Peyer's patch (tissue), 4 donors: ENCODE data around the gene SYS1. TPM values are rescaled to one million over a fixed set of nuclear protein-coding genes. Genes with fewer than 3 reads are reported as not detected.
A peak's percentile ranks its signal among the peaks of the same experiment; 100 is the strongest.
"Not testable (repeated sequence)": the region's sequence is repeated elsewhere in the genome, so short reads cannot be mapped to it uniquely, and the experiment has no call there.

Experiments
- DNase-seq, 3 donors: peaks; one replicate each; pipeline ENCODE4 v3.0.0-alpha.2; 2017 to 2019
- H3K27ac ChIP-seq, 4 donors: fragments of 200-600 bp; sonication (generic); one replicate each; pipeline ENCODE4 v1.5.1; 2016 to 2019
- H3K27me3 ChIP-seq, 2 donors: fragments of 200-600 bp; sonication (generic); one replicate each; pipeline ENCODE4 v1.5.1; 2019
- H3K36me3 ChIP-seq, 3 donors: fragments of 200-600 bp; sonication (generic); one replicate each; pipeline ENCODE4 v1.5.1; 2016 to 2019
- H3K4me1 ChIP-seq, 4 donors: fragments of 200-600 bp; sonication (generic); one replicate each; pipeline ENCODE4 v1.5.1; 2016 to 2019
- H3K4me3 ChIP-seq, 4 donors: fragments of 200-600 bp; sonication (generic); 1 replicate in 3 of 4; 2 replicates in 1 of 4; pipeline ENCODE4 v1.5.1; 2016 to 2019; ENCODE audit warnings: mild to moderate bottlenecking in 1 of 4
- H3K9me3 ChIP-seq, 4 donors: fragments of 200-600 bp; sonication (generic); one replicate each; pipeline ENCODE4 v1.5.1; 2016 to 2019; ENCODE audit warnings: mild to moderate bottlenecking in 1 of 4
- CTCF ChIP-seq, 6 experiments: fragments of 450-650 bp in 4 of 6; fragments of 200-600 bp in 2 of 6; sonication (generic) in 1 of 6; IDR thresholded peaks; one replicate each; pipeline ENCODE4 v1.5.1; 2017 to 2019; ENCODE audit warnings: antibody characterized with exemption in 6 of 6, mild to moderate bottlenecking in 3 of 6, moderate library complexity in 1 of 6
- POLR2A ChIP-seq, 2 donors: fragments of 450-650 bp; IDR thresholded peaks; one replicate each; pipeline ENCODE4 v1.5.1; 2017; ENCODE audit warnings: antibody characterized with exemption in 2 of 2, mild to moderate bottlenecking in 2 of 2, moderate library complexity in 2 of 2
- total RNA-seq, 4 donors: library from RNA; depleted of rRNA; stranded (reverse); fragments of >200 nt; gene quantifications; one replicate each; pipeline ENCODE4 v1.1.0, GENCODE V29; 2016

Gene SYS1
- total RNA-seq, 4 donors from 2014 or later: 23.1 to 62.2 (median 46.9) TPM

GRCh38 chr20:45347936-45348778 lies 14.8 kb upstream of the SYS1 start, which contains the start of gene SDC4:
Gene SDC4, minus strand, starts transcription at chr20:45348424. Its CDS starts 40 bp downstream, at chr20:45348384.
- peaks cover 0 to 38% (median 7%) of the 10 kb centered on the region in 4 donors for H3K4me1 ChIP-seq
- DNase-seq: peak; percentile 36 to 85 (median 81)
- peak within 1 kb of the TSS; percentile 52 to 90 (median 66) for H3K4me3 ChIP-seq
- H3K27me3 ChIP-seq: no peaks in the 10 kb centered on the region
- H3K36me3 ChIP-seq: no peaks in the 10 kb centered on the region
- TF ChIP-seq POLR2A (IDR thresholded peaks at IDR 0.05) (peak; percentile 95 to 97), CTCF (IDR thresholded peaks at IDR 0.05) (no peak)
- no peaks in the 10 kb centered on the region for H3K9me3 ChIP-seq
- peak within 1 kb of the TSS; percentile 76 to 96 (median 87) for H3K27ac ChIP-seq

DNA sequence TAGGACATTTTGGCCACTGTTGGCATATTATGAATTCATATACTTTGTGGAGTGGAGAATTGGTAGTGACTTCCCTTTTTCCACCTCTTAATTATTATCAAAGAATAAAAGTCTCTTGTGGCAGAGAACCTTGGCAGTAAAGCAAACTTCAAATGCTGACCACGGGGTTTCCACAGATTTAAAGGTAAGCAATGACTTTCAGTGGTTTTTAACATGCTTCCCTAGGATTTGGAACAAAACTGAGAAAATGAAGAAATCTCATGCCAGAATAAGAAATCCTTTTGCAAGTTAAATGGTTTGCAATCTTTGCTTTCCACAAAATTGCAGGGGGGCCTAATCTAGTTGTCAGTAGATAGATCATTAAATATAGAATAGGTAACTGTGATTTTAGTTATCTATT lies 12.7 kb upstream of the SYS1 start:
- DNase-seq: no peak
- Histone ChIP-seq H3K27me3 (no peaks in the 10 kb centered on the region), H3K4me1 (peaks cover 0 to 23% (median 3%) of the 10 kb centered on the region in 4 donors), H3K36me3 (no peaks in the 10 kb centered on the region), H3K27ac (no peak overlapping the region), H3K9me3 (no peaks in the 10 kb centered on the region), H3K4me3 (no peak overlapping the region)
- TF ChIP-seq CTCF (IDR thresholded peaks at IDR 0.05): no peak
- no peak for TF ChIP-seq POLR2A (IDR thresholded peaks at IDR 0.05)

GRCh38 chr20:45350795-45351194 lies 12.2 kb upstream of the SYS1 start:
- H3K27me3 ChIP-seq, H3K4me3 ChIP-seq, H3K9me3 ChIP-seq, DNase-seq, H3K36me3 ChIP-seq, H3K27ac ChIP-seq: not testable (repeated sequence)
- H3K4me1 ChIP-seq: peaks cover 0 to 23% (median 0%) of the 10 kb centered on the region in 4 donors

GRCh38 chr20:45352729-45353128 lies 10.2 kb upstream of the SYS1 start:
- TF ChIP-seq POLR2A (IDR thresholded peaks at IDR 0.05) (no peak), CTCF (IDR thresholded peaks at IDR 0.05) (no peak)
- Histone ChIP-seq H3K4me1 (peaks cover 0 to 14% (median 0%) of the 10 kb centered on the region in 4 donors), H3K9me3 (no peaks in the 10 kb centered on the region), H3K27ac (no peak overlapping the region), H3K4me3 (no peak overlapping the region), H3K36me3 (no peaks in the 10 kb centered on the region), H3K27me3 (no peaks in the 10 kb centered on the region)
- DNase-seq: no peak

DNA sequence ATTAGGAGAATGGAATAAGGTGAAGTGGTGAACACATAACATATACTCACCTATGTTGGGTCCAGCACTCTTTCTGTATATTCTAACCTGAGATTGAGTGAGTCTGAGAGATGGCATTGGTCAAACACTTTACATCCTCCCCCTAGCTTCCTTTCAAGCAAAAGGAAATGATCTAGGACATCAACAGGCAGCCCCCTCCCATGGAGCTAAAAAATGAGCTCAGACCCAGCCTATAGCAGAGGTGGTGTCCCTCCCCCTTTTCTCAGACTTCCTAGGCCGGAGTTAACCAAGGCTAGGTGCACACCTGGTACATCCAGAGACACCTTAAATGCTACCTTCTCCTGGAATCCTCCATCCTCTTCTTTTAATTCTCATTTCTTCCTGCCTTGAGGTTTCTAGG lies 9.2 kb upstream of the SYS1 start:
- H3K4me1 ChIP-seq: peaks cover 0 to 24% (median 0%) of the 10 kb centered on the region in 4 donors
- H3K9me3 ChIP-seq: no peaks in the 10 kb centered on the region
- DNase-seq: no peak
- peak overlapping the region in 2 of 4 donors; percentile 2 to 70 for H3K27ac ChIP-seq
- TF ChIP-seq CTCF (IDR thresholded peaks at IDR 0.05) (no peak), POLR2A (IDR thresholded peaks at IDR 0.05) (no peak)
- no peaks in the 10 kb centered on the region for H3K36me3 ChIP-seq
- H3K27me3 ChIP-seq: no peaks in the 10 kb centered on the region
- no peak overlapping the region for H3K4me3 ChIP-seq

GRCh38 chr20:45354423-45355208 lies 8.3 kb upstream of the SYS1 start:
- no peak for TF ChIP-seq POLR2A (IDR thresholded peaks at IDR 0.05)
- TF ChIP-seq CTCF (IDR thresholded peaks at IDR 0.05): no peak
- no peak for DNase-seq
- Histone ChIP-seq H3K27me3 (no peaks in the 10 kb centered on the region), H3K4me1 (peaks cover 0 to 33% (median 0%) of the 10 kb centered on the region in 4 donors), H3K4me3 (no peak overlapping the region), H3K27ac (peak overlapping the region in 2 of 4 donors; percentile 33 to 70), H3K9me3 (no peaks in the 10 kb centered on the region), H3K36me3 (no peaks in the 10 kb centered on the region)
